BLaER1 (cell line): ENCODE measurements around the gene GBF1.
A peak's percentile ranks its signal among the peaks of the same experiment; 100 is the strongest.
"Not testable (repeated sequence)": the region's sequence is repeated elsewhere in the genome, so short reads cannot be mapped to it uniquely, and the experiment has no call there.

Source experiments
- H3K27ac ChIP-seq: shearing (Covaris generic); formaldehyde crosslinking; 2 replicates; pipeline ENCODE4 v1.8.1; 2022
- H3K27me3 ChIP-seq: shearing (Covaris generic); formaldehyde crosslinking; 2 replicates; pipeline ENCODE4 v1.8.1; 2022
- H3K36me3 ChIP-seq: shearing (Covaris generic); formaldehyde crosslinking; 2 replicates; pipeline ENCODE4 v1.8.1; 2022
- H3K4me1 ChIP-seq: shearing (Covaris generic); formaldehyde crosslinking; 2 replicates; pipeline ENCODE4 v1.8.1; 2022
- H3K4me2 ChIP-seq: shearing (Covaris generic); formaldehyde crosslinking; 2 replicates; pipeline ENCODE4 v1.8.1; 2022
- H3K4me3 ChIP-seq: shearing (Covaris generic); formaldehyde crosslinking; 2 replicates; pipeline ENCODE4 v1.8.1; 2022
- H3K9ac ChIP-seq: shearing (Covaris generic); formaldehyde crosslinking; 2 replicates; pipeline ENCODE4 v1.8.1; 2022
- H3K9me3 ChIP-seq: shearing (Covaris generic); formaldehyde crosslinking; 2 replicates; pipeline ENCODE4 v1.8.1; 2022
- H4K20me1 ChIP-seq: shearing (Covaris generic); formaldehyde crosslinking; 2 replicates; pipeline ENCODE4 v1.8.1; 2022
- Cebpa-rat ChIP-seq: shearing (Covaris generic); IDR thresholded peaks from 2 replicates; pipeline ENCODE4 v1.8.1; 2022

GBF1 gene

DNA sequence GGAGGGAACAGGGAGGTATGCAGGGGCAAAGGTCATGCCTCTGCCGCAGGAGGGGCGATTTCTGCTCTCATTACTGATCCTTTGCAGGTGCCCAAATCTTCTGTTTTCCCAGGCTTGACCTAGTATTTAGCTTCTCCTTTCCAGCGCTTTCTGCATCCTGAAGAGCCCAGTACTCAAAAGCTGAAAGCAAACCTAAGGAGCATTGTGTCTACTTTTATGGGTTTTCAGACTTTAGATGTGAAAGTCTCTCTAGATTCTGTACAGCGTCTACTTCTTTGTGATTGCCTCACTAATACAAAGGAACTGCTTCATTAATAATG, 560 bp downstream of the GBF1 start:
- peaks cover 40% of the 10 kb centered on the region for H3K4me1 ChIP-seq
- H3K27me3 ChIP-seq = peaks cover 23% of the 10 kb centered on the region
- TF ChIP-seq Cebpa-rat = no peak
- peaks cover 26% of the 10 kb centered on the region for H3K36me3 ChIP-seq
- H3K27ac ChIP-seq = peak overlapping the region; percentile 67
- peak overlapping the region; percentile 91 for H3K4me3 ChIP-seq
- H3K9ac ChIP-seq = peak overlapping the region; percentile 86
- peak overlapping the region; percentile 88 for H3K4me2 ChIP-seq
- peaks cover 9% of the 10 kb centered on the region for H3K9me3 ChIP-seq
- H4K20me1 ChIP-seq = peaks cover 54% of the 10 kb centered on the region

DNA sequence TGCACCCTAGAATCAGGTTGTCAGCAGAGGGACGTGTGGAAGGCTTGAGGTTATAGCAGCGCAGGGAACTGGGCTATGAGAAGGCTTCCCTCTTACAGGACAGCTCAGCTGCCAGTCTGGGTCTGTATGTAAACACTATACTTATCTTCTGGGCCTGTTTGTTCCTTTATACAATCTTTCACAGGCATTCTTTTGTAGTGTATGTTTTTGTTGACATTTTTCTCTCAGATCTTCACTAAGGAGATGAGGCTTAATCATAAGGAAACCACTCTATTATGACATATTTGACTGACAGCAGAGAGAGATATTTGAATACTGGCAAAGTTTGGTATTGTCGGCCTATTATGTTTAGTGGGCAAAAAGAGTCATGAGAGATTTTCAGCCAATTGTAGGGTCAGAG, 929 bp downstream of the GBF1 start:
- TF ChIP-seq Cebpa-rat = no peak
- Histone ChIP-seq H3K36me3 (peaks cover 29% of the 10 kb centered on the region), H3K4me1 (peaks cover 38% of the 10 kb centered on the region), H3K27me3 (peaks cover 19% of the 10 kb centered on the region), H3K9me3 (peaks cover 7% of the 10 kb centered on the region), H3K9ac (peak overlapping the region; percentile 86), H4K20me1 (peaks cover 58% of the 10 kb centered on the region), H3K27ac (peak overlapping the region; percentile 67; the same call in 1 of the 2 replicates), H3K4me3 (peak overlapping the region; percentile 91), H3K4me2 (peak overlapping the region; percentile 88)

DNA sequence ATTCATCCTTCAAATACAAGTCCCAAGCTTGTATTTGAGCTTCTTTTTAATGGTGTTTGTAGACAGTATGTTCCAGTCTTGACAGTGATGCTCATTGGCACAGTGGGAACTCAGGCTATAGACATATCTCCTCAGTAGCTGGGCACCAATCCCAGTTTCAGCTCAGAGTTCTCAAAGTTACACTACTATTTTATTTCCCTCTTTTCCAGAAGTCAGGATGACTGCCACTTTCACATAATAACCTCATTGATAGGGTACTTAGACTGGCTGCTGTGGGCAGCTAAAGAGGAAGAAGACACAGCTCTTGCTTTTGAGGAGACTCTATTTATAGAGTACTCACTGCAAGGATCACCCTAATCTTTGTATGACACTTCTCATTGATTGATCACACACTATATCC, 2.4 kb downstream of the GBF1 start:
- no peaks in the 10 kb centered on the region for H3K9me3 ChIP-seq
- H3K27me3 ChIP-seq = peaks cover 4% of the 10 kb centered on the region; the same call in 1 of the 2 replicates
- no peak overlapping the region for H3K27ac ChIP-seq
- peaks cover 72% of the 10 kb centered on the region for H4K20me1 ChIP-seq
- peaks cover 42% of the 10 kb centered on the region for H3K36me3 ChIP-seq
- H3K4me3 ChIP-seq = no peak overlapping the region
- peaks cover 33% of the 10 kb centered on the region for H3K4me1 ChIP-seq
- no peak for TF ChIP-seq Cebpa-rat
- no peak overlapping the region for H3K9ac ChIP-seq
- H3K4me2 ChIP-seq = peak overlapping the region; percentile 88

DNA sequence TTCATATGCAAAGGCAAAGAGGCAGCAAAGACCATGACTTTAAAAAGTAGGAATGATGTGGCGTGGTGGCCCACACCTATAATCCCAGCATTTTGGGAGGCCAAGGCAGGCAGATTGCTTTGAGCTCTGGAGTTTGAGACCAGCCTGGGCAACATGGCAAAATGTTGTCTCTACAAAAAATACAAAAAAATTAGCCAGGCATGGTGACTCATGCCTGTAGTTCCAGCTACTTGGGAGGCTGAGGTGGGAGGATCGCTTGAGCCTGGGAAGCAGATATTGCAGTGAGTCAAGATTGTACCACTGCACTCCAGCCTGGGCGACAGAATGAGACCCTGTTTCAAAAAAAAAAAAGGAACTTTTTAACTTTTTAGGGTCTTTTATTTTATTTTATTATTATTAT, 7.2 kb downstream of the GBF1 start:
- not testable (repeated sequence) for H3K9me3 ChIP-seq, H3K9ac ChIP-seq, H3K4me3 ChIP-seq, H3K27me3 ChIP-seq, H3K27ac ChIP-seq, H3K4me2 ChIP-seq
- H3K36me3 ChIP-seq = peaks cover 60% of the 10 kb centered on the region
- peaks cover 100% of the 10 kb centered on the region for H4K20me1 ChIP-seq
- H3K4me1 ChIP-seq = peaks cover 12% of the 10 kb centered on the region

DNA sequence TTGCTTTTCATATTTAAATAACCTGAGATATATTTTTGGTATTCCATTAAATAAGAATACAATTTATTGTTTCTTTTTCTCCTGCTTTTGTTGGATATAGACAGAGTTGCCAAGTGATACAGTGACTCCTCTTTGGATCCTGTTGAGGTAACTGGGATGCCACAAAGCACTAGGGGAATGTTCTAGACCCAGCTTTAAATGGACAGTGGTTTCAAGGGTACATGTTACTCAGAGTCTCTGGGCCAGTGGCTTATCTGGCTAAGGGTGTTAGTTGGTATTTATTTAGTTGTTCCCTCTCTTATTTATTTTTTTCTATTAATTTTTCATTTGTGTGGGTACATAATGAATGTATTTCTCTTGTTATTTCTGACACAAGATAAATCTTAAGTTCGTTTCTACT, 9.1 kb downstream of the GBF1 start:
- no peak overlapping the region for H3K27ac ChIP-seq
- H3K9me3 ChIP-seq = no peaks in the 10 kb centered on the region
- no peak overlapping the region for H3K9ac ChIP-seq
- no peaks in the 10 kb centered on the region for H3K4me1 ChIP-seq
- H3K4me2 ChIP-seq = no peak overlapping the region
- H3K4me3 ChIP-seq = no peak overlapping the region
- no peaks in the 10 kb centered on the region for H3K27me3 ChIP-seq
- TF ChIP-seq Cebpa-rat = no peak
- H4K20me1 ChIP-seq = peaks cover 97% of the 10 kb centered on the region
- peaks cover 62% of the 10 kb centered on the region for H3K36me3 ChIP-seq

DNA sequence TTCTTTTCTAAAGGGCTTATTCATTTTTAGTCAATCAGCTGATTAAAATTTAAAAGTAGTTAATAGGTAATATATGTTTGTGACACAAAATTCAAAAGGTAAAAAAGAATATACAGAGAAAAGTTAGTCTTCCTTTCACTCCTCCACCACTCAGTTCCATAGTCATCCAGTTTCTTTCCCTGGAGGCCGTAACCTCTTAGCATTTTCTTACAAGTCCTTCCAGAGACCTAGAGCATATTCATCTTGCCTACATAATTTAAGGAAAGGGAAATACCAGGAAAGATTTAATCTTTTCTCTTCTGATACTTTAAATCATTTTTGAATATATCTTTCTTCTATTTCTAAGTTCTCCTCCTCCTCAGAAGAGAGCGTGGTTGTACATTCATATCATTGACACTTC, 10.1 kb downstream of the GBF1 start:
- TF ChIP-seq Cebpa-rat = no peak
- Histone ChIP-seq H3K27ac (no peak overlapping the region), H3K36me3 (peaks cover 62% of the 10 kb centered on the region), H3K4me3 (no peak overlapping the region), H3K27me3 (no peaks in the 10 kb centered on the region), H3K4me1 (no peaks in the 10 kb centered on the region), H4K20me1 (peaks cover 94% of the 10 kb centered on the region), H3K9ac (no peak overlapping the region), H3K9me3 (no peaks in the 10 kb centered on the region), H3K4me2 (no peak overlapping the region)

DNA sequence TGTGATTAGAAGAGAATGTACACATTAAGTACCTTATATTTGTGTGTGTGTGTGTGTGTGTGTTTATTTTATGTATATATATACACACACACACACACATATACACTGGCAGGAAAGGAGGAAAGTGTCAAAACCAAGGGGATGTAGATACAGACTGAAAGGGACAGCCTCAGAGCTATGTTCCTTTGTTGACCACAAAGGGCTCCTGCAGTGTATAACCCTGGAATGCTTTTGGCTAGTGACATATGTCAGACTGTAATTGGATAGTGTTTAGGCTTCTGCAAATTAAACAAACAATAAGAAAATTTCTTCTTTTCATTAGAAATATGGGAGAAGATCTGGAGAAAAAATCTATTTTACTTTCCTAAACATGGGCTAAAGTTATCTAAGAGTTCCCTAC, 15.9 kb downstream of the GBF1 start:
- Histone ChIP-seq H3K9me3 (no peaks in the 10 kb centered on the region), H3K4me1 (no peaks in the 10 kb centered on the region), H3K36me3 (peaks cover 84% of the 10 kb centered on the region), H3K27me3 (no peaks in the 10 kb centered on the region), H3K9ac (no peak overlapping the region), H3K4me2 (no peak overlapping the region), H4K20me1 (peaks cover 94% of the 10 kb centered on the region), H3K27ac (no peak overlapping the region), H3K4me3 (no peak overlapping the region)
- no peak for TF ChIP-seq Cebpa-rat

DNA sequence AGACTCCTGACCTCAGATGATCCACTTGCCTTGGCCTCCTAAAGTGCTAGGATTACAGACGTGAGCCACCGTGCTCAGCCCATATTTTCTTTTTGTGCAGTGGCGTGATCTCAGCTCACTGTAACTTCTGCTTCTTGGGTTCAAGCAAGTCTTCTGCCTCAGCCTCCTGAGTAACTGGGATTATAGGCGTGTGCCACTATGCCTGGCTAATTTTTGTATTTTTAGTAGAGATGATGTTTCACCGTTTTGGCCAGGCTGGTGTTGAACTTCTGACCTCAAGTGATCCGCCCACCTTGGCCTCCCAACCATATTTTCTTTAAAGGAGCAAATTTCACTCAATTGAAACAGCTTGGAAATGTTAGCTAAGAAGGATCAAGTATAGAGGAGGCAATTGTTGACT, 16.5 kb downstream of the GBF1 start:
- H3K4me1 ChIP-seq = no peaks in the 10 kb centered on the region
- no peaks in the 10 kb centered on the region for H3K27me3 ChIP-seq
- TF ChIP-seq Cebpa-rat = no peak
- no peak overlapping the region for H3K4me2 ChIP-seq
- peaks cover 86% of the 10 kb centered on the region for H3K36me3 ChIP-seq
- no peak overlapping the region for H3K27ac ChIP-seq
- no peaks in the 10 kb centered on the region for H3K9me3 ChIP-seq
- H3K4me3 ChIP-seq = no peak overlapping the region
- H4K20me1 ChIP-seq = peaks cover 94% of the 10 kb centered on the region
- no peak overlapping the region for H3K9ac ChIP-seq

DNA sequence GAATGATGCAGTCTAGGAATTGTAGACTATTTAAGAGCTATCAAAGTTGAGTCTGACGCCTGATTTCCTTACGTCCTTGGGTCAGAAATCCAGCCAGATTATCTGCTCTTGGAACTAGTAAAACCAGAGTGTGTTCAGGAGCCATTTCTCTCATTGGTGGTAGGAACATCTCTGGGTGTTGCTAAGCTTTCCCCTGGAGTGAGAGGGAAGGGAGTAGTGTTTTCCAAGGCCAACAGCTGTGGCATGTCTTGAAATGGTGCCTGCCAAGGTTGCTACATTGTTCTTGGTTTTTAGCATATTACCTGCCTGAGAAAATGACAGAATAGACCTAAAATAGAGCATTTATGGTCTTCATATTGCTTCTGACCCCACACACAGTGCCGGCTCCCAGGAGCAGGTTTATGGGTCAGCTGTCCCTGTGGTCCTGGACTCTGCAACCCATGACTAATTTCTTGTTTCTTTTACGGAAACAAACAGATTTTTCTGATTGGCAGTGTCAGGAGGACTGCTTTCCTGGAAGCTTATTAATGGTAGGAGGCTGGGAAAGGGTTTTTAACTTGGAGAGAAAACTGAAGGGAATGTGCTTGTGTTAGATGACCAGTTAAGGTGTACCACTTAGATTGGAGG, 17.5 kb downstream of the GBF1 start:
- Histone ChIP-seq H3K9me3 (no peaks in the 10 kb centered on the region), H3K27ac (no peak overlapping the region), H3K27me3 (no peaks in the 10 kb centered on the region), H3K36me3 (peaks cover 91% of the 10 kb centered on the region), H4K20me1 (peaks cover 94% of the 10 kb centered on the region), H3K4me1 (no peaks in the 10 kb centered on the region), H3K4me2 (no peak overlapping the region), H3K4me3 (no peak overlapping the region), H3K9ac (no peak overlapping the region)
- TF ChIP-seq Cebpa-rat = no peak

DNA sequence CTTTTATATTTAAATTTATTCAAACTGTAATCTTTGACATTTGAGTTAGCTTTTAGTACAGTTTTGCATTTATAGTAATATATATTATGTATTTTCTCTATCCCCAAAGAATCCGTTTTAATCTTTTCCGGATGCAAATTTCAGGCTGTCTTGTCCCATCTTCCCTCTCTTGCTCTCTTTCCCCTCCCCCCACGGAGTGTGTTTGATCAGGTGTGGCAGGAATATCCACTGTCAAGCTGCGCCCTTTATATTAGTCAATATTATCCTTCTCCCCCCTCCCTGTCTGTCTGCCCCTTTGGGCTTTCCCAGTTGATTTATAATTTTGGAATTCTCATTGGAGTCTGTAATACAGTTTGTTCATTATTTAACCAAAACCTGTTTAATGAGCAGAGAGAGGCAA, 19.0 kb downstream of the GBF1 start:
- peaks cover 85% of the 10 kb centered on the region for H3K36me3 ChIP-seq
- no peaks in the 10 kb centered on the region for H3K4me1 ChIP-seq
- no peak overlapping the region for H3K4me2 ChIP-seq
- no peak overlapping the region for H3K9ac ChIP-seq
- H3K9me3 ChIP-seq = no peaks in the 10 kb centered on the region
- H4K20me1 ChIP-seq = peaks cover 97% of the 10 kb centered on the region
- no peak overlapping the region for H3K4me3 ChIP-seq
- no peaks in the 10 kb centered on the region for H3K27me3 ChIP-seq
- no peak overlapping the region for H3K27ac ChIP-seq
- TF ChIP-seq Cebpa-rat = no peak

DNA sequence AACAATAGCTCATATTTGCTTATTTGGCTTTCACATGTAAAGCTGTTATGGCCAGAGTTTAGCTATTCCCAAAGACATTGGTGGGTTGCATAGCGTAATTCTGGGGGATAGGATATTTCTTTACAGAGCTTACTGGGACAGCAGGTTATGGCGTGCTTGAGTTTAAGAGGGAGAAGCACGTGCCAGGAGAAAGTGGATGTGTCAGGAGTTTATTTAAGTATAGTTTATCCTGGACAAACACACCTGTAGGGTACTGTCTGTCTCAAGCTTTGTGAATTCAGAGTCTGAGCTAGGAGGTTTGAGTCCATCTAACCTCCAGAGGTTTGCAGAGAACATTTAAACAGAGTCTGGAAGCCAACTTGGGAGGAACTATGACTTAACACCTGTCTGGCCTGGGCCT, 21.3 kb downstream of the GBF1 start:
- Histone ChIP-seq H3K4me3 (no peak overlapping the region), H3K36me3 (peaks cover 67% of the 10 kb centered on the region), H4K20me1 (peaks cover 92% of the 10 kb centered on the region), H3K9me3 (no peaks in the 10 kb centered on the region), H3K9ac (no peak overlapping the region), H3K27ac (no peak overlapping the region), H3K4me2 (no peak overlapping the region), H3K4me1 (no peaks in the 10 kb centered on the region), H3K27me3 (no peaks in the 10 kb centered on the region)
- no peak for TF ChIP-seq Cebpa-rat
